A549 (cell line): ENCODE data around the gene NCAM2. TPM values are rescaled to one million over a fixed set of nuclear protein-coding genes. Genes with fewer than 3 reads are reported as not detected.

Source experiments
- ATAC-seq, 2 experiments: fragments of 200-7000 bp in 1 of 2; fragments of >200 bp in 1 of 2; cut with Nextera tagmentation in 1 of 2; cut with Tn5 transposase in 1 of 2; 3 replicates each; pipeline versions ENCODE4 v1.8.0 to v1.9.1; 2018 to 2020; ENCODE audit warnings: mild to moderate bottlenecking in 1 of 2, moderate library complexity in 1 of 2
- CTCF ChIA-PET: fragments of 300-600 bp; sonication (Branson Sonifier 250); formaldehyde crosslinking; extraction: SDS; loops from one replicate; lab custom pipeline; 2021; ENCODE audit warnings: antibody characterized with exemption, inconsistent platforms; lab: Yijun Ruan, JAX
- POLR2A ChIA-PET: fragments of 350-600 bp; formaldehyde crosslinking; extraction: SDS; loops from one replicate; lab custom pipeline; 2021; ENCODE audit warnings: antibody characterized with exemption, inconsistent platforms; lab: Yijun Ruan, JAX
- DNase-seq, 2 experiments: peaks; one replicate each; pipeline versions ENCODE4 v3.0.0 to v3.0.0-alpha.2; 2011 to 2016; ENCODE audit warnings: low read depth in 1 of 2, low spot score in 1 of 2
- FAIRE-seq: peaks from 2 replicates; lab custom pipeline; 2011; peaks lifted over from hg19 to GRCh38; lab: Jason Lieb, UNC
- H3K27ac ChIP-seq, 2 experiments: fragments of >200 bp; sonication (Bioruptor Twin); formaldehyde crosslinking; 3 replicates each; pipeline ENCODE4 v1.5.1; 2016 to 2017
- H3K4me1 ChIP-seq: fragments of >200 bp; sonication (Bioruptor Twin); formaldehyde crosslinking; 3 replicates; pipeline ENCODE4 v1.6.1; 2016
- H3K4me2 ChIP-seq: fragments of >200 bp; sonication (Bioruptor Twin); formaldehyde crosslinking; 3 replicates; pipeline ENCODE4 v1.6.1; 2016
- H3K4me3 ChIP-seq: fragments of >200 bp; sonication (Bioruptor Twin); formaldehyde crosslinking; 3 replicates; pipeline ENCODE4 v1.5.1; 2016
- H3K9me3 ChIP-seq: fragments of >200 bp; sonication (Bioruptor Twin); formaldehyde crosslinking; 3 replicates; pipeline ENCODE4 v1.6.1; 2016
- ATOH8 ChIP-seq: fragments of 250-450 bp; sonication (Bioruptor Pico); IDR thresholded peaks from 2 replicates; pipeline ENCODE4 v1.5.0; 2020; ENCODE audit warnings: low read depth, mild to moderate bottlenecking, moderate library complexity
- CBX2 ChIP-seq: fragments of 200-600 bp; sonication (generic); IDR thresholded peaks from 2 replicates; pipeline ENCODE4 v1.6.1; 2016; ENCODE audit warnings: low read depth, mild to moderate bottlenecking, borderline replicate concordance
- CBX8 ChIP-seq: fragments of 200-600 bp; sonication (generic); IDR thresholded peaks from 2 replicates; pipeline ENCODE4 v1.6.1; 2016
- CHD2 ChIP-seq: fragments of 150-350 bp; IDR thresholded peaks from 2 replicates; pipeline ENCODE4 v1.6.1; 2014; ENCODE audit warnings: low read length; ENCODE audit not compliant: partially characterized antibody
- ELK1 ChIP-seq: fragments of 150-350 bp; IDR thresholded peaks from 2 replicates; pipeline ENCODE4 v1.6.1; 2014; ENCODE audit warnings: low read depth, mild to moderate bottlenecking, low read length
- EP300 ChIP-seq, 2 experiments: fragments of >200 bp; sonication (Bioruptor Twin); formaldehyde crosslinking; IDR thresholded peaks; 2 replicates in 1 of 2; 3 replicates in 1 of 2; pipeline ENCODE4 v1.6.1; 2016 to 2017
- ESRRA ChIP-seq: fragments of 150-350 bp; IDR thresholded peaks from 2 replicates; pipeline ENCODE4 v1.6.1; 2014; ENCODE audit warnings: mild to moderate bottlenecking, low read length, borderline replicate concordance
- HDAC2 ChIP-seq: fragments of 200-600 bp; sonication (generic); IDR thresholded peaks from 2 replicates; pipeline ENCODE4 v1.6.1; 2016
- MAX ChIP-seq: IDR thresholded peaks from 2 replicates; pipeline ENCODE4 v1.6.1; 2012
- MAZ ChIP-seq: fragments of 150-350 bp; IDR thresholded peaks from 2 replicates; pipeline ENCODE4 v1.6.1; 2014; ENCODE audit warnings: antibody characterized with exemption, low read depth, low read length, borderline replicate concordance
- MYC ChIP-seq: IDR thresholded peaks from 2 replicates; pipeline ENCODE4 v1.6.1; 2012; ENCODE audit warnings: mild to moderate bottlenecking, inconsistent platforms, low read length, improper control_type of control experiment, borderline replicate concordance
- NR3C1 ChIP-seq: fragments of >200 bp; sonication (Bioruptor Twin); formaldehyde crosslinking; IDR thresholded peaks from 3 replicates; pipeline ENCODE4 v1.6.1; 2017
- PBX3 ChIP-seq: IDR thresholded peaks from 2 replicates; pipeline ENCODE4 v1.6.1; 2012
- POLR2A ChIP-seq: IDR thresholded peaks from 2 replicates; pipeline ENCODE4 v1.6.1; 2012; ENCODE audit warnings: mild to moderate bottlenecking, low read length
- POLR2AphosphoS2 ChIP-seq: conservative IDR thresholded peaks from 2 replicates; pipeline ENCODE4 v1.6.1; 2012; ENCODE audit warnings: low read length, improper control_type of control experiment, inconsistent platforms
- RARB ChIP-seq: fragments of 250-450 bp; sonication (Bioruptor Pico); IDR thresholded peaks from 2 replicates; pipeline ENCODE4 v1.8.0; 2021; ENCODE audit warnings: mild to moderate bottlenecking, moderate library complexity
- RNF2 ChIP-seq: fragments of 200-600 bp; sonication (generic); IDR thresholded peaks from 2 replicates; pipeline ENCODE4 v1.6.1; 2016; ENCODE audit warnings: low read depth, mild to moderate bottlenecking, antibody characterized with exemption, moderate library complexity, borderline replicate concordance
- SMC3 ChIP-seq: fragments of >200 bp; sonication (Bioruptor Twin); formaldehyde crosslinking; IDR thresholded peaks from 3 replicates; pipeline ENCODE4 v1.6.1; 2018; ENCODE audit warnings: inconsistent platforms
- USF2 ChIP-seq: fragments of 450-650 bp; IDR thresholded peaks from 2 replicates; pipeline ENCODE4 v1.6.1; 2014; ENCODE audit warnings: antibody characterized with exemption
- ZFP36 ChIP-seq: fragments of 450-650 bp; IDR thresholded peaks from 2 replicates; pipeline ENCODE4 v1.6.1; 2014; ENCODE audit warnings: borderline replicate concordance; ENCODE audit not compliant: partially characterized antibody
- ZNF302 ChIP-seq: fragments of 250-450 bp; sonication (Bioruptor Pico); IDR thresholded peaks from 2 replicates; pipeline ENCODE4 v1.9.0; 2021; ENCODE audit warnings: inconsistent platforms, mild to moderate bottlenecking, moderate library complexity
- WGBS: methylation state at CpG from one replicate; pipeline ENCODE4 v1.1.6; 2017; ENCODE audit errors: missing lambda C conversion rate; 5-methylcytosine and 5-hydroxymethylcytosine counted together
- polyA plus RNA-seq, 4 experiments: library from polyadenylated mRNA; depleted of rRNA in 3 of 4; stranded (reverse); fragments of >200 nt; fragmentation: RNase III in 1 of 4; extraction: RNeasy Plus Mini Kit Qiagen cat#74134 plus additional on column Dnase treatment in 1 of 4; gene quantifications; 2 replicates in 3 of 4; 3 replicates in 1 of 4; pipeline ENCODE4 v1.2.3, GENCODE V29; 2011 to 2017

Gene NCAM2
- polyA plus RNA-seq, 2 of the 4 experiments (the other 2 are of a cell fraction) = not detected

- TF ChIP-seq MYC (no peak), CBX8 (no peak), ESRRA (no peak)
These were observed 1.4 kb downstream of the NCAM2 start (continued) for GRCh38 chr21:20999659-21000058.

GRCh38 chr21:21000591-21001175, 2.5 kb downstream of the NCAM2 start:
- CTCF ChIA-PET = no interaction called here
- POLR2A ChIA-PET = no interaction called here
- Histone ChIP-seq H3K4me1 (no peaks in the 10 kb centered on the region), H3K4me3 (no peak overlapping the region), H3K27ac (no peak overlapping the region), H3K4me2 (no peak overlapping the region), H3K9me3 (no peaks in the 10 kb centered on the region)
- WGBS = 6% methylated on average over 3 of the region's 3 CpGs
- no peak for DNase-seq
- no peak for TF ChIP-seq CBX2
- TF ChIP-seq ZNF302 = no peak
- no peak for TF ChIP-seq PBX3
- no peak for TF ChIP-seq RARB (CRISPR knock-in tag)
- TF ChIP-seq ESRRA = no peak
- TF ChIP-seq RNF2 = no peak
- no peak for TF ChIP-seq NR3C1
- TF ChIP-seq ELK1 = no peak
- no peak for TF ChIP-seq CHD2
- no peak for TF ChIP-seq MAZ
- no peak for FAIRE-seq
- no peak for ATAC-seq

- ATAC-seq = no peak
- Histone ChIP-seq H3K4me3 (no peak overlapping the region), H3K4me1 (no peaks in the 10 kb centered on the region), H3K9me3 (no peaks in the 10 kb centered on the region), H3K27ac (no peak overlapping the region), H3K4me2 (no peak overlapping the region)
- TF ChIP-seq POLR2AphosphoS2 = no peak
- TF ChIP-seq EP300 (IDR thresholded peaks at IDR 0.05) = no peak
- no peak for TF ChIP-seq ZFP36
- no peak for TF ChIP-seq MAX
- TF ChIP-seq ATOH8 (CRISPR knock-in tag) = no peak
- no peak for TF ChIP-seq SMC3
- TF ChIP-seq CBX8 = no peak
- no peak for DNase-seq
- 2% methylated on average over 6 of the region's 6 CpGs for WGBS
- ChIA-PET CTCF (no interaction called here), POLR2A (no interaction called here)
- no peak for FAIRE-seq
These were observed 3.4 kb downstream of the NCAM2 start for GRCh38 chr21:21001591-21002100.

- TF ChIP-seq HDAC2 (no peak), POLR2A (no peak), USF2 (no peak)
- CTCF ChIA-PET = no interaction called here
- no peaks in the 10 kb centered on the region for H3K4me1 ChIP-seq
- H3K4me3 ChIP-seq = no peak overlapping the region
- no peak overlapping the region for H3K4me2 ChIP-seq
- no peak overlapping the region for H3K27ac ChIP-seq
- DNase-seq = no peak
- POLR2A ChIA-PET = no interaction called here
- 0% methylated on average over 4 of the region's 4 CpGs for WGBS
- ATAC-seq = no peak
- H3K9me3 ChIP-seq = no peaks in the 10 kb centered on the region
- FAIRE-seq = no peak
These were observed 3.9 kb downstream of the NCAM2 start for GRCh38 chr21:21002153-21002552.
